HEK293T (cell line): ENCODE data around the gene DNAAF6.

Source experiments
- CTCF ChIA-PET: fragments of 350-600 bp; formaldehyde crosslinking; extraction: SDS; loops from one replicate; lab custom pipeline; 2021; ENCODE audit warnings: antibody characterized with exemption, inconsistent platforms; lab: Yijun Ruan, JAX
- POLR2A ChIA-PET: fragments of 350-600 bp; formaldehyde crosslinking; extraction: SDS; loops from one replicate; lab custom pipeline; 2020; ENCODE audit warnings: antibody characterized with exemption, inconsistent platforms; lab: Yijun Ruan, JAX
- DNase-seq: peaks from one replicate; pipeline ENCODE4 v3.0.0; 2012; ENCODE audit warnings: mixed read lengths; ENCODE audit errors: extremely low spot score
- ARNT ChIP-seq: fragments of 450-650 bp; IDR thresholded peaks from 2 replicates; pipeline ENCODE4 v1.6.1; 2017; ENCODE audit warnings: mild to moderate bottlenecking
- BHLHE40 ChIP-seq: fragments of 450-650 bp; IDR thresholded peaks from 2 replicates; pipeline ENCODE4 v1.6.1; 2016; ENCODE audit warnings: mild to moderate bottlenecking, moderate library complexity, borderline replicate concordance
- CTBP1 ChIP-seq: fragments of 450-650 bp; IDR thresholded peaks from 2 replicates; pipeline ENCODE4 v1.6.1; 2016; ENCODE audit warnings: borderline replicate concordance
- ELF4 ChIP-seq: fragments of 450-650 bp; IDR thresholded peaks from 2 replicates; pipeline ENCODE4 v1.6.1; 2017; ENCODE audit warnings: antibody characterized with exemption
- FOXA1 ChIP-seq: fragments of 450-650 bp; IDR thresholded peaks from 2 replicates; pipeline ENCODE4 v1.6.1; 2016; ENCODE audit warnings: mild to moderate bottlenecking
- FOXK2 ChIP-seq: fragments of 450-650 bp; IDR thresholded peaks from 2 replicates; pipeline ENCODE4 v1.6.1; 2016; ENCODE audit warnings: mild to moderate bottlenecking
- FOXM1 ChIP-seq: fragments of 450-650 bp; IDR thresholded peaks from 2 replicates; pipeline ENCODE4 v1.6.1; 2017; ENCODE audit warnings: mild to moderate bottlenecking, borderline replicate concordance
- HDGF ChIP-seq: fragments of 450-650 bp; IDR thresholded peaks from 2 replicates; pipeline ENCODE4 v1.6.1; 2017; ENCODE audit warnings: antibody characterized with exemption, borderline replicate concordance
- L3MBTL2 ChIP-seq: fragments of 450-650 bp; conservative IDR thresholded peaks from 2 replicates; pipeline ENCODE4 v1.6.1; 2016; ENCODE audit warnings: mild to moderate bottlenecking
- LEF1 ChIP-seq: fragments of 450-650 bp; IDR thresholded peaks from 2 replicates; pipeline ENCODE4 v1.6.1; 2017; ENCODE audit warnings: mild to moderate bottlenecking, borderline replicate concordance
- NFRKB ChIP-seq: fragments of 450-650 bp; IDR thresholded peaks from 2 replicates; pipeline ENCODE4 v1.6.1; 2016; ENCODE audit warnings: mild to moderate bottlenecking, moderate library complexity
- PKNOX1 ChIP-seq: fragments of 450-650 bp; IDR thresholded peaks from 2 replicates; pipeline ENCODE4 v1.6.1; 2016
- SP1 ChIP-seq: fragments of 450-650 bp; IDR thresholded peaks from 2 replicates; pipeline ENCODE4 v1.6.1; 2017
- SUZ12 ChIP-seq: fragments of 450-650 bp; IDR thresholded peaks from 2 replicates; pipeline ENCODE4 v1.6.1; 2016; ENCODE audit warnings: mild to moderate bottlenecking
- TARDBP ChIP-seq: fragments of 450-650 bp; IDR thresholded peaks from 2 replicates; pipeline ENCODE4 v1.6.1; 2016
- ZNF384 ChIP-seq: fragments of 450-650 bp; IDR thresholded peaks from 2 replicates; pipeline ENCODE4 v1.6.1; 2016

DNAAF6 gene

GRCh38 chrX:107288676-107289075 is 82.3 kb downstream of the DNAAF6 start:
- CTCF ChIA-PET: no interaction called here
- TF ChIP-seq SP1 (no peak), BHLHE40 (no peak), CTBP1 (no peak), ARNT (no peak), HDGF (no peak), TARDBP (no peak), ELF4 (no peak), SUZ12 (no peak), FOXA1 (no peak), LEF1 (no peak), FOXM1 (no peak)
- no peak for DNase-seq
- POLR2A ChIA-PET: no interaction called here

DNA sequence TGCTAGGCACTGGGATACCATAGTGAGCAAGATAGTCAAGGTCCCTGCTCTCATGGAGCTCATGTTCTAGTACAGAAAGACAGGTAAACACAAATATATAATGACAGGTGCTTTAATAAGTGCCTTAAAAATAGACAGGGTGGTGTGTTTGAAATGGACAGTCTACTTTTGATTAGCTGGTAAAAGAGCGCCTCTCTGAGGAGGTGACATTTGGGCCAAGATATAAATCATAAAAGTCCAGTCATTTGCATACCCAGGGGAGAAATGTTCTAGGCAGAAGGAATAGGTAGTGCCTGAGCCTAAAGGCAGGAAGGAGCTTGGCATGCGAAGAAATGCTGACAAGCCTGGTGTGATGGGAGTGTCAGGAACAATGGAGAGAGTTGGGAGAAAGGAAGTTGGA is 83.6 kb downstream of the DNAAF6 start:
- no peak for TF ChIP-seq LEF1
- TF ChIP-seq FOXM1: no peak
- no peak for TF ChIP-seq HDGF
- no peak for TF ChIP-seq FOXA1
- no peak for TF ChIP-seq L3MBTL2
- no peak for TF ChIP-seq FOXK2
- TF ChIP-seq ELF4: no peak
- no peak for TF ChIP-seq ARNT
- no peak for TF ChIP-seq ZNF384
- no peak for TF ChIP-seq SUZ12
- no peak for TF ChIP-seq SP1
- TF ChIP-seq PKNOX1: no peak
- TF ChIP-seq CTBP1: no peak
- no peak for TF ChIP-seq NFRKB
- TF ChIP-seq BHLHE40: no peak
- TF ChIP-seq TARDBP: no peak
- ChIA-PET CTCF (interaction anchor here (0.5 kb wide), 1 partner anchor 193 kb away, joined by 3 read pairs; no protein-coding TSS in a partner anchor), POLR2A (no interaction called here)
- DNase-seq: no peak

GRCh38 chrX:107293056-107293455 is 86.6 kb downstream of the DNAAF6 start:
- POLR2A ChIA-PET: no interaction called here
- CTCF ChIA-PET: no interaction called here
- TF ChIP-seq CTBP1 (no peak), LEF1 (no peak), TARDBP (no peak), HDGF (no peak), SP1 (no peak), PKNOX1 (no peak), ELF4 (no peak), ZNF384 (no peak), ARNT (no peak), SUZ12 (no peak), NFRKB (no peak), FOXA1 (no peak), BHLHE40 (no peak), FOXM1 (no peak), L3MBTL2 (no peak), FOXK2 (no peak)
- no peak for DNase-seq
